NCI-H82 treated with DMSO at 0.1 percent for 48 hours (cell line): ENCODE measurements around the gene APCDD1L.

Experiments used
- DNase-seq: peaks from one replicate; lab custom pipeline; 2025; ENCODE audit not compliant: unreplicated experiment; lab: John Stamatoyannopoulos, UW

APCDD1L gene

GRCh38 chr20:58515233-58516212 is at the start of gene APCDD1L:
TSS of gene APCDD1L (minus strand) at chr20:58515399. CDS start at chr20:58514707, 692 bp downstream.
- DNase-seq: no peak

GRCh38 chr20:58559368-58559729 is 44.1 kb upstream of the APCDD1L start:
- DNase-seq: no peak

- no peak for DNase-seq
These were observed 43.5 kb upstream of the APCDD1L start for GRCh38 chr20:58558486-58559367.

- DNase-seq: no peak
These were observed 42.6 kb upstream of the APCDD1L start for GRCh38 chr20:58557733-58558342.

- DNase-seq: no peak
These were observed 41.8 kb upstream of the APCDD1L start for GRCh38 chr20:58556961-58557360.

- no peak for DNase-seq
These were observed 40.0 kb upstream of the APCDD1L start for GRCh38 chr20:58555078-58555765.

GRCh38 chr20:58554541-58554940 is 39.3 kb upstream of the APCDD1L start:
- no peak for DNase-seq

GRCh38 chr20:58553841-58554240 is 38.6 kb upstream of the APCDD1L start:
- no peak for DNase-seq

- DNase-seq: no peak
These were observed 38.0 kb upstream of the APCDD1L start for GRCh38 chr20:58553166-58553696.

- peak; percentile 67 for DNase-seq
These were observed 37.3 kb upstream of the APCDD1L start for GRCh38 chr20:58552366-58552934.

GRCh38 chr20:58551631-58552030 is 36.4 kb upstream of the APCDD1L start:
- DNase-seq: no peak

GRCh38 chr20:58550275-58551059 is 35.3 kb upstream of the APCDD1L start:
- no peak for DNase-seq

- no peak for DNase-seq
These were observed 34.3 kb upstream of the APCDD1L start for GRCh38 chr20:58549231-58550209.

- DNase-seq: no peak
These were observed 32.6 kb upstream of the APCDD1L start for GRCh38 chr20:58547623-58548475.

- DNase-seq: no peak
These were observed 31.8 kb upstream of the APCDD1L start for GRCh38 chr20:58546756-58547622.

- DNase-seq: no peak
These were observed 31.2 kb upstream of the APCDD1L start for GRCh38 chr20:58546416-58546711.
